Tibial nerve (tissue), 4 donors: Measurements from ENCODE around the gene URGCP.

Experiments used
- CTCF ChIP-seq, 5 experiments: fragments of 200-600 bp in 3 of 5; fragments of 450-650 bp in 2 of 5; sonication (generic) in 3 of 5; IDR thresholded peaks; one replicate each; pipeline ENCODE4 v1.5.1; 2016 to 2019; ENCODE audit warnings: antibody characterized with exemption in 5 of 5, mild to moderate bottlenecking in 3 of 5, moderate library complexity in 2 of 5
- EP300 ChIP-seq, 2 donors: sonication (generic); formaldehyde crosslinking; IDR thresholded peaks; one replicate each; pipeline ENCODE4 v1.6.1; 2017; ENCODE audit warnings: antibody characterized with exemption in 2 of 2, mild to moderate bottlenecking in 1 of 2
- POLR2A ChIP-seq, 2 donors: fragments of 450-650 bp; IDR thresholded peaks; one replicate each; pipeline ENCODE4 v1.6.1; 2017; ENCODE audit warnings: antibody characterized with exemption in 2 of 2, mild to moderate bottlenecking in 2 of 2, moderate library complexity in 2 of 2

- TF ChIP-seq POLR2A (IDR thresholded peaks at IDR 0.05) (no peak), CTCF (IDR thresholded peaks at IDR 0.05) (no peak), EP300 (IDR thresholded peaks at IDR 0.05) (no peak)
Measured at GRCh38 chr7:43888993-43889945, 17.1 kb downstream of the URGCP start.
